ENCODE results near the gene PKM. TPM values are rescaled to one million over a fixed set of nuclear protein-coding genes. Genes with fewer than 3 reads are reported as not detected.

PKM gene
- total and polyA plus RNA-seq, 9 of the 15 experiments (the other 6 are each of a cell fraction or from before 2014, with no cell fraction given), result 140 to 825 (median 383) TPM

DNA sequence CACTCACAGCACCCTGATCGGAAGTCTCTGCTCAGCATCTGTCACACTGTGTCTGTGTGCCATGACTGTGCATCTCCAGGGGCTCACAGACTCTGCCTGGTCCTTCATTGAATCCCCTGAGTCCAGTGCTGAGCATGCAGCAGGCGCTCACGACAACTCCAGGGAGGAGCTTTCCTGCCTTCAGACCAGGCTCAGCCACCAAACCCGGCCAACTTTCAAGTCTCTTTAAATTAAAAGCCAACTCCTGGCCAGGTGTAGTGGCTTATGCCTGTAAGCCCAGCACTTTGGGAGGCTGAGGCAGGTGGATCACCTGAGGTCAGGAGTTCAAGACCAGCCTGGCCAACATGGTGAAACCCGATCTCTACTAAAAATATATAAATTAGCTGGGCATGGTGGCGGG lies 57.6 kb downstream of the PKM start (continued):
- TF ChIP-seq, protein P1, sequence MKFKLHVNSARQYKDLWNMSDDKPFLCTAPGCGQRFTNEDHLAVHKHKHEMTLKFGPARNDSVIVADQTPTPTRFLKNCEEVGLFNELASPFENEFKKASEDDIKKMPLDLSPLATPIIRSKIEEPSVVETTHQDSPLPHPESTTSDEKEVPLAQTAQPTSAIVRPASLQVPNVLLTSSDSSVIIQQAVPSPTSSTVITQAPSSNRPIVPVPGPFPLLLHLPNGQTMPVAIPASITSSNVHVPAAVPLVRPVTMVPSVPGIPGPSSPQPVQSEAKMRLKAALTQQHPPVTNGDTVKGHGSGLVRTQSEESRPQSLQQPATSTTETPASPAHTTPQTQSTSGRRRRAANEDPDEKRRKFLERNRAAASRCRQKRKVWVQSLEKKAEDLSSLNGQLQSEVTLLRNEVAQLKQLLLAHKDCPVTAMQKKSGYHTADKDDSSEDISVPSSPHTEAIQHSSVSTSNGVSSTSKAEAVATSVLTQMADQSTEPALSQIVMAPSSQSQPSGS (CRISPR knock-in tag; IDR thresholded peaks at IDR 0.05), result no peak
- TF ChIP-seq, protein P2, sequence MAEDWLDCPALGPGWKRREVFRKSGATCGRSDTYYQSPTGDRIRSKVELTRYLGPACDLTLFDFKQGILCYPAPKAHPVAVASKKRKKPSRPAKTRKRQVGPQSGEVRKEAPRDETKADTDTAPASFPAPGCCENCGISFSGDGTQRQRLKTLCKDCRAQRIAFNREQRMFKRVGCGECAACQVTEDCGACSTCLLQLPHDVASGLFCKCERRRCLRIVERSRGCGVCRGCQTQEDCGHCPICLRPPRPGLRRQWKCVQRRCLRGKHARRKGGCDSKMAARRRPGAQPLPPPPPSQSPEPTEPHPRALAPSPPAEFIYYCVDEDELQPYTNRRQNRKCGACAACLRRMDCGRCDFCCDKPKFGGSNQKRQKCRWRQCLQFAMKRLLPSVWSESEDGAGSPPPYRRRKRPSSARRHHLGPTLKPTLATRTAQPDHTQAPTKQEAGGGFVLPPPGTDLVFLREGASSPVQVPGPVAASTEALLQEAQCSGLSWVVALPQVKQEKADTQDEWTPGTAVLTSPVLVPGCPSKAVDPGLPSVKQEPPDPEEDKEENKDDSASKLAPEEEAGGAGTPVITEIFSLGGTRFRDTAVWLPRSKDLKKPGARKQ (CRISPR knock-in tag; IDR thresholded peaks at IDR 0.05), result no peak

DNA sequence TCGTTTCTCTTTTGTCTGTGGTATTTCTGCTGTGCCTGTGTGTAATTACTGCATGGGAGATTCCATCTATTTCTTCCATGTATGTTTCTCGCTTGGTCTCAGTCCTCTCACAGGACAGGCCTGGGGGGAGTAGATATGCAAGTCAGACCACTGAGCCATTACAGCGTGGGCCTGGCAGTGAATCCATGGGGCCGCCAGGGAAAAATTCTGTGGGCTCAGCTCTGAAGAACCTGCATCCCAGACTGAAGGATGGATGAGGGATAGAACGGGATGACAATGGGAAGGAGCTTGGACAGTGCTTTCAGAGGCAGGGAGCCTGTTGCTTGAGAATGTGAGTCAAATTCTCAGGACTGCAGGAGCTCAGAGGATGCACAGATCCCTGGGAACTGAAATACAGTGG lies 58.2 kb downstream of the PKM start:
- Histone ChIP-seq H4K20me1 (replicated peaks; ENCODE audit: control insufficient read depth, insufficient read depth, low read length) (peaks cover 13% of the 10 kb centered on the region; the same call in 1 of the 2 replicates), H3K9me1 (ENCODE audit: control insufficient read depth, insufficient read depth, low read length) (no peaks in the 10 kb centered on the region), H3K27me3 (ENCODE audit: control insufficient read depth in 2 of 2, insufficient read depth in 2 of 2, low read length in 2 of 2) (peaks cover 29 to 82% of the 10 kb centered on the region in 2 experiments), H2AFZ (ENCODE audit: low read depth, low read length) (no peak overlapping the region), H3K9me3 (replicated peaks; ENCODE audit: control insufficient read depth, insufficient read depth, low read depth, low read length) (no peaks in the 10 kb centered on the region), H3K36me3 (ENCODE audit: control insufficient read depth, insufficient read depth, low read length) (no peaks in the 10 kb centered on the region), H3K4me1 (replicated peaks in 1 of 2; ENCODE audit: control insufficient read depth in 2 of 2, insufficient read depth in 2 of 2, low read length in 2 of 2) (peaks cover 5 to 12% of the 10 kb centered on the region in 2 experiments; a peak in 4 of 5 replicates), H3K79me2 (ENCODE audit: control insufficient read depth, insufficient read depth, low read length) (no peaks in the 10 kb centered on the region), H3K4me2 (ENCODE audit: insufficient read depth, low read length) (no peak overlapping the region), H3K4me3 (no peak overlapping the region), H3K9ac (ENCODE audit: insufficient read depth in 1 of 2, low read depth in 2 of 2, low read length in 2 of 2) (no peak overlapping the region), H3K27ac (ENCODE audit: extremely low read depth, low read depth, low read length) (no peak overlapping the region)
- BruUV-seq (replicated peaks), result no TSS peak
- WGBS (ENCODE audit: insufficient coverage, low coverage, missing lambda C conversion rate), result 0% methylated on average over 5 of the region's 5 CpGs
- CTCF ChIA-PET (ENCODE audit: low intra/inter-chr PET ratio), result no interaction called here
- no peak for FAIRE-seq
- no peak for ATAC-seq
- POLR2A ChIA-PET, result interaction anchor here (0.5 kb wide), 1 partner anchor 15 kb away, joined by 3 read pairs; no protein-coding TSS in a partner anchor
- intact Hi-C loops (cut with micrococcal nuclease) (no loop called here), in situ Hi-C loops (cut with MboI) (no loop called here)
- no peak for DNase-seq (ENCODE audit: extremely low read depth in 1 of 4, low spot score in 3 of 4)
- TF ChIP-seq ZBTB7A (IDR thresholded peaks at IDR 0.05; ENCODE audit: borderline replicate concordance, control insufficient read depth, low read depth, low read length) (no peak), NELFE (IDR thresholded peaks at IDR 0.05; ENCODE audit: insufficient read depth, insufficient read length) (no peak), ZZZ3 (IDR thresholded peaks at IDR 0.05) (no peak), SPI1 (IDR thresholded peaks at IDR 0.05; ENCODE audit: borderline replicate concordance, low read depth, low read length) (no peak), MCM2 (IDR thresholded peaks at IDR 0.05; ENCODE audit: low read depth) (no peak), BHLHE40 (IDR thresholded peaks at IDR 0.05; ENCODE audit: low read length) (no peak), NR1H2 (CRISPR knock-in tag; IDR thresholded peaks at IDR 0.05) (no peak), ZFP1 (CRISPR knock-in tag; IDR thresholded peaks at IDR 0.05) (no peak), ZNF347 (CRISPR knock-in tag; IDR thresholded peaks at IDR 0.05; ENCODE audit: low read depth) (no peak)
- TF ChIP-seq, protein P3, sequence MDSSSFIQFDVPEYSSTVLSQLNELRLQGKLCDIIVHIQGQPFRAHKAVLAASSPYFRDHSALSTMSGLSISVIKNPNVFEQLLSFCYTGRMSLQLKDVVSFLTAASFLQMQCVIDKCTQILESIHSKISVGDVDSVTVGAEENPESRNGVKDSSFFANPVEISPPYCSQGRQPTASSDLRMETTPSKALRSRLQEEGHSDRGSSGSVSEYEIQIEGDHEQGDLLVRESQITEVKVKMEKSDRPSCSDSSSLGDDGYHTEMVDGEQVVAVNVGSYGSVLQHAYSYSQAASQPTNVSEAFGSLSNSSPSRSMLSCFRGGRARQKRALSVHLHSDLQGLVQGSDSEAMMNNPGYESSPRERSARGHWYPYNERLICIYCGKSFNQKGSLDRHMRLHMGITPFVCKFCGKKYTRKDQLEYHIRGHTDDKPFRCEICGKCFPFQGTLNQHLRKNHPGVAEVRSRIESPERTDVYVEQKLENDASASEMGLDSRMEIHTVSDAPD (CRISPR knock-in tag; IDR thresholded peaks at IDR 0.05), result no peak
- TF ChIP-seq, protein P4, sequence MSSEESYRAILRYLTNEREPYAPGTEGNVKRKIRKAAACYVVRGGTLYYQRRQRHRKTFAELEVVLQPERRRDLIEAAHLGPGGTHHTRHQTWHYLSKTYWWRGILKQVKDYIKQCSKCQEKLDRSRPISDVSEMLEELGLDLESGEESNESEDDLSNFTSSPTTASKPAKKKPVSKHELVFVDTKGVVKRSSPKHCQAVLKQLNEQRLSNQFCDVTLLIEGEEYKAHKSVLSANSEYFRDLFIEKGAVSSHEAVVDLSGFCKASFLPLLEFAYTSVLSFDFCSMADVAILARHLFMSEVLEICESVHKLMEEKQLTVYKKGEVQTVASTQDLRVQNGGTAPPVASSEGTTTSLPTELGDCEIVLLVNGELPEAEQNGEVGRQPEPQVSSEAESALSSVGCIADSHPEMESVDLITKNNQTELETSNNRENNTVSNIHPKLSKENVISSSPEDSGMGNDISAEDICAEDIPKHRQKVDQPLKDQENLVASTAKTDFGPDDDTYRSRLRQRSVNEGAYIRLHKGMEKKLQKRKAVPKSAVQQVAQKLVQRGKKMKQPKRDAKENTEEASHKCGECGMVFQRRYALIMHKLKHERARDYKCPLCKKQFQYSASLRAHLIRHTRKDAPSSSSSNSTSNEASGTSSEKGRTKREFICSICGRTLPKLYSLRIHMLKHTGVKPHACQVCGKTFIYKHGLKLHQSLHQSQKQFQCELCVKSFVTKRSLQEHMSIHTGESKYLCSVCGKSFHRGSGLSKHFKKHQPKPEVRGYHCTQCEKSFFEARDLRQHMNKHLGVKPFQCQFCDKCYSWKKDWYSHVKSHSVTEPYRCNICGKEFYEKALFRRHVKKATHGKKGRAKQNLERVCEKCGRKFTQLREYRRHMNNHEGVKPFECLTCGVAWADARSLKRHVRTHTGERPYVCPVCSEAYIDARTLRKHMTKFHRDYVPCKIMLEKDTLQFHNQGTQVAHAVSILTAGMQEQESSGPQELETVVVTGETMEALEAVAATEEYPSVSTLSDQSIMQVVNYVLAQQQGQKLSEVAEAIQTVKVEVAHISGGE (CRISPR knock-in tag; IDR thresholded peaks at IDR 0.05), result no peak
